Psoas muscle (tissue), 8 donors: Measurements from ENCODE around the gene UBE2M. TPM values are rescaled to one million over a fixed set of nuclear protein-coding genes. Genes with fewer than 3 reads are reported as not detected.

Experiments
- ATAC-seq, 4 donors: fragments of 200-7000 bp; cut with Tn5 transposase; one replicate each; pipeline ENCODE4 v1.9.1; 2020; ENCODE audit warnings: moderate library complexity in 3 of 4, mild to moderate bottlenecking in 2 of 4
- DNase-seq, 2 donors: peaks; one replicate each; pipeline ENCODE4 v3.0.0-alpha.2; 2020
- H3K27ac ChIP-seq: fragments of 200-600 bp; one replicate; pipeline ENCODE4 v1.8.0; 2022
- H3K27me3 ChIP-seq, 3 donors: fragments of 200-600 bp in 1 of 3; one replicate each; pipeline versions ENCODE4 v1.6.1 to v1.8.0; 2013 to 2022; ENCODE audit warnings: low read length in 2 of 3, mild to moderate bottlenecking in 2 of 3, moderate library complexity in 1 of 3; ENCODE audit not compliant: insufficient read depth in 3 of 3
- H3K36me3 ChIP-seq, 2 donors: fragments of 200-600 bp in 1 of 2; one replicate each; pipeline versions ENCODE4 v1.6.1 to v1.8.0; 2013 to 2022; ENCODE audit warnings: low read depth in 1 of 2, mild to moderate bottlenecking in 1 of 2, moderate library complexity in 1 of 2; ENCODE audit not compliant: insufficient read depth in 1 of 2
- H3K4me1 ChIP-seq: fragments of 200-600 bp; one replicate; pipeline ENCODE4 v1.8.0; 2022
- H3K4me3 ChIP-seq: fragments of 200-600 bp; one replicate; pipeline ENCODE4 v1.8.0; 2022; ENCODE audit warnings: mild to moderate bottlenecking
- H3K9me3 ChIP-seq: fragments of 200-600 bp; one replicate; pipeline ENCODE4 v1.8.0; 2022
- WGBS, 3 donors: extraction: QIAGEN DNeasy Blood & Tissue Kit; methylation state at CpG; one replicate each; pipeline versions ENCODE4 v1.1.6 to v1.1.7; 2013; 5-methylcytosine and 5-hydroxymethylcytosine counted together
- intact Hi-C, 2 donors: fragments of 100-400 bp; cut with DNase I; formaldehyde crosslinking; loops; one replicate each; pipeline versions ENCODE4 v1.11.0 to v1.14.2; 2022
- polyA plus RNA-seq, 3 donors: library from polyadenylated mRNA; stranded (reverse); fragments of 200-250 nt; gene quantifications; one replicate each; pipeline ENCODE4 v1.2.3, GENCODE V29; 2013
- total RNA-seq, 4 donors: library from RNA; stranded (reverse); fragmentation: NEBNext Ultra II Directional in 2 of 4; extraction: Animal tissue kit (Norgen Biotek cat#: 25700) in 2 of 4; gene quantifications; one replicate each; pipeline versions ENCODE4 v1.2.1 to v1.2.4, GENCODE V29; 2021 to 2023
- TF ChIP-seq, protein P1 (sequence below): fragments of 200-600 bp; IDR thresholded peaks from one replicate; pipeline ENCODE4 v1.8.0; 2022; ENCODE audit warnings: antibody characterized with exemption
- donor health status: healthy with polysubstance abuse.
- donor health status: DM: no; HTN: no; CAD: no; lungs with moderate emphysema.
- donor health status: Bipolar disorder and iron deficiency.
- donor health status: healthy.
- donor health status: DM: yes; HTN: yes; CAD: no.
- donor health status: DM: no; HTN: no; CAD: no.
- donor health status: DM: no; HTN: no; CAD: no.
- donor health status: DM: yes; HTN: yes; CAD: no.

The UBE2M gene
- total and polyA plus RNA-seq, 7 donors = 86.8 to 146 (median 144) TPM

DNA sequence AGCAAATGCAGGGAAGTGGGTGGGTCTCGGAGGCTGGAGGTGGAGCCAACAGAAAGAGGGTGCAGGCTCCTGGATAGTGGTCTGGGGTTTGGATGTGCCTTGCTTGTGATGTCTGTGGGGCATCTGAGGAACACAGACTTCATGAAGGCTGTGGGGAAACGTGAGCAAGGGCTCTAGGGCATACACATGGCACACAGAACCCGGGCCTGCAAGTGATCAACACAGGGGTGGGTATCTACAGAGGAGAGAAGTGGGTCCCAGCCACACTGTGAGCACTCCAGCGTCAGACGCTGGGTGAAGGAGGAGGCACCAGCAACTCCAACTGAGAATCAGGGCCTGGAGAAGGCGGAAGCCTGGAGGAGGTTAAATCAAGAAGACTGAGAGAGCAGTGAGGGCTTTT, 5.4 kb upstream of the UBE2M start:
- no peak overlapping the region for H3K4me3 ChIP-seq
- peaks cover 39% of the 10 kb centered on the region for H3K4me1 ChIP-seq
- WGBS, 3 donors = 65 to 73% (median 70%) methylated on average over 6 of the region's 6 CpGs
- no peak overlapping the region for H3K27ac ChIP-seq
- no peaks in the 10 kb centered on the region for H3K27me3 ChIP-seq
- DNase-seq (no peak), ATAC-seq (no peak)
- TF ChIP-seq, protein P1, sequence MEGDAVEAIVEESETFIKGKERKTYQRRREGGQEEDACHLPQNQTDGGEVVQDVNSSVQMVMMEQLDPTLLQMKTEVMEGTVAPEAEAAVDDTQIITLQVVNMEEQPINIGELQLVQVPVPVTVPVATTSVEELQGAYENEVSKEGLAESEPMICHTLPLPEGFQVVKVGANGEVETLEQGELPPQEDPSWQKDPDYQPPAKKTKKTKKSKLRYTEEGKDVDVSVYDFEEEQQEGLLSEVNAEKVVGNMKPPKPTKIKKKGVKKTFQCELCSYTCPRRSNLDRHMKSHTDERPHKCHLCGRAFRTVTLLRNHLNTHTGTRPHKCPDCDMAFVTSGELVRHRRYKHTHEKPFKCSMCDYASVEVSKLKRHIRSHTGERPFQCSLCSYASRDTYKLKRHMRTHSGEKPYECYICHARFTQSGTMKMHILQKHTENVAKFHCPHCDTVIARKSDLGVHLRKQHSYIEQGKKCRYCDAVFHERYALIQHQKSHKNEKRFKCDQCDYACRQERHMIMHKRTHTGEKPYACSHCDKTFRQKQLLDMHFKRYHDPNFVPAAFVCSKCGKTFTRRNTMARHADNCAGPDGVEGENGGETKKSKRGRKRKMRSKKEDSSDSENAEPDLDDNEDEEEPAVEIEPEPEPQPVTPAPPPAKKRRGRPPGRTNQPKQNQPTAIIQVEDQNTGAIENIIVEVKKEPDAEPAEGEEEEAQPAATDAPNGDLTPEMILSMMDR = no peak
- no peaks in the 10 kb centered on the region for H3K9me3 ChIP-seq
- intact Hi-C loops = no loop called here
- peaks cover 2 to 26% of the 10 kb centered on the region in 2 donors for H3K36me3 ChIP-seq

DNA sequence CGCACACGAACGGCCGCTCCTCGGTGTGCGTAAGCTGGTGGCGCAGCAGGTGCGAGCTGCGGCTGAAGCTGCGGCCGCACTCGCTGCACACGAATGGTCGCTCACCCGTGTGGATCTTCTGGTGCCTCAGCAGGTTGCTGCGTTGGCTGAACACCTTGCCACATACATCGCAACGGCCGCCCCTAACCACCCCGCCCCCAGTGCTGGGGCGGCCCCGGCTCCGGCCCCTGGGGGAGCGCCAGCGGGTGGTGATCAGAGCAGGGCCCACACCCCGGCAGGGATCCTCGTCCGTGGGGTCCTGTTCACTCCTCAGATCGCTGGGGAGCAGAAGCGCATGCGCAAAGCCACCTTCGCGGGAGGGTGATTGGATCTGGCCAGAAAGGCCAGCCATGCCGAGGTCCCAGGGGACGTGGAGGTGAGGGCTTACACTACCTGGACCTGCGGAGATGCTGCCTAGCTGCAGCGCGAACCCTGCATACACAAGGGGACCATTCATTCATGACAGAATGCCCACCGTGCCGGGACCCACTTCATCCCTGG, 4.7 kb upstream of the UBE2M start:
- Histone ChIP-seq H3K27me3 (no peaks in the 10 kb centered on the region), H3K36me3 (peaks cover 0 to 19% of the 10 kb centered on the region in 2 donors), H3K27ac (peak overlapping the region; percentile 64), H3K4me1 (peaks cover 39% of the 10 kb centered on the region), H3K9me3 (no peaks in the 10 kb centered on the region), H3K4me3 (peak overlapping the region; percentile 63)
- ATAC-seq = no peak
- intact Hi-C loops = no loop called here
- WGBS, 3 donors = 3 to 6% (median 4%) methylated on average over 30 to 40 of the region's 40 CpGs
- DNase-seq = peak in 1 of 2 donors; percentile 75
- TF ChIP-seq, protein P1 = no peak

DNA sequence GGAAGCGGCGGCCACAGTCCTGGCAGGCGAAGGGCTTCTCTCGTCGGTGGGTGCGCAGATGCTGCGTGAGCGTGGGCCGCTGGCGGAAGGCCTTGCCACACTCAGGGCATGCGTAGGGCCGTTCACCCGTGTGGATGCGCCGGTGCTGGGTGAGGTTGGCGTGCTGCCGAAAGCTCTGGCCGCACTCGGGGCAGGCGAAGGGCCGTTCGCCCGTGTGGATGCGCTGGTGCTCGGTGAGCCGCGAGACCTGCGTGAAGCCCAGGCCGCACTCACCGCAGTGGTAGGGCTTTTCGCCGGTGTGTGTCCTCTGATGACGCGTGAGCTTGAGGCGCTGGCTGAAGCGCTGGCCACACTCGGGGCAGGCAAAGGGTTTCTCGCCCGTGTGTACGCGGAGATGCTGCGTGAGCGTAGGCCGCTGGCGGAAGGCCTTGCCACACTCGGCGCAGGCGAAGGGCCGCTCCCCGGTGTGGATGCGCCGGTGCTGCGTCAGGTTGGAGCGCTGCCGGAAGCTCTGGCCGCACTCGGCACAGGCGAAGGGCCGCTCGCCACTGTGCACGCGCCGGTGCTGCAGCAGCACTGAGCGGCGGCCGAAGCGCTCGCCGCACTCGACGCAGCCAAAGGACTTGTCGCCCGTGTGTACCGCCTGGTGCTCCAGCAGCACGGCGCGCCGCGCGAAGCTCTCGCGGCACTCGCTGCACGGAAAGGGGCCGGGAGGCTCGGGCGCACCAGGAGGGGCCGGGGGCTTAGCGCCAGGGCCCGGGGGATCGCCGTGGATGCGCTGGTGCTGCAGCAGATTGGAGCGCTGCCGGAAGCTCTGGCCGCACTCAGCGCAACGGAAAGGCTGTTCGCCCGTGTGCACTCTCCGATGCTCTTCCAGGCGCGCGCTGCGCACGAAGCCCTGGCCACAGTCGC, 4.0 kb upstream of the UBE2M start:
- H3K27me3 ChIP-seq = no peaks in the 10 kb centered on the region
- DNase-seq = peak; percentile 57 to 80
- peak overlapping the region; percentile 63 for H3K4me3 ChIP-seq
- H3K27ac ChIP-seq = peak overlapping the region; percentile 64
- intact Hi-C loops = no loop called here
- ATAC-seq = peak in 3 of 4 donors; percentile 4 to 26 (median 18)
- no peaks in the 10 kb centered on the region for H3K9me3 ChIP-seq
- WGBS, 3 donors = 3 to 5% (median 4%) methylated on average over 91 to 107 of the region's 107 CpGs
- TF ChIP-seq, protein P1 = no peak
- H3K36me3 ChIP-seq = peaks cover 0 to 15% of the 10 kb centered on the region in 2 donors
- peaks cover 39% of the 10 kb centered on the region for H3K4me1 ChIP-seq

DNA sequence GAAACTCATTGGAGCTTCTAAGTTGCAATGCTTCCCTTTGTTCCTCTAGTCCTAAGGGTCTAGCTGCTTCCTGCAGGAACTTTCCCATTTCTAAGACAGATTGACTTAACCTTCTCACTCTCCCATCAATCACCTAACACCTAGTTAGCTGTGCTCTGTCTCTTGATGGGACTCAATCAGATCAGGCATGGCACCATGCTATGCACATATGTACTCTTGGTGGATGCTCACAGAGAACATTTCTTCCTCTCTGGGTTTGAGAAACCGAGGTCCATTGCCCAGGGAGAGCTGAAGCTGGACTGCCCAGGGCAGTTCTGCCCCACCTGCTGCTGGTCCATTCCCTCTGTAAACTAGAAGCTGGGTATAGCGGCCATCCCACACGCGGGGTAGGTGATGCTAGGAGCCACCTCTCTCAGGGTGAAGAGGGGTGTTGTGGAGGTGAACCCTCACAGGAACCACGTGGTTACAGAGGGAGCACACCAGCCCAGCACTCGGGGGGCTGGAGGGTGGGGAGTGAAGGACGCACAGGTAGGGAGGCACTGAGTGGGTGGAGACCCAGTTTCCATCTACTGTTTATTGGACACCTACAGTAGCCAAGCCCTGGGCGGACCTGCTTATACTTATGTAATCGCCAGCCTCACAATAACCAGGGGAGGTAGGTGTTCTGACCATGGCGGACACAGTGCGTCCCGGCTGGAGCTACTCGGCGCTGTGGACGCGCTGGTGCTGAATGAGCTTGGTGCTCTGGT, 3.1 kb upstream of the UBE2M start:
- Histone ChIP-seq H3K4me1 (peaks cover 42% of the 10 kb centered on the region), H3K27ac (peak overlapping the region; percentile 64), H3K27me3 (no peaks in the 10 kb centered on the region), H3K9me3 (no peaks in the 10 kb centered on the region), H3K36me3 (peaks cover 0 to 12% of the 10 kb centered on the region in 2 donors), H3K4me3 (peak overlapping the region; percentile 63)
- intact Hi-C loops = no loop called here
- TF ChIP-seq, protein P1 = no peak
- DNase-seq = peak in 1 of 2 donors; percentile 33
- no peak for ATAC-seq
- WGBS, 3 donors = 46 to 61% (median 46%) methylated on average over 16 of the region's 16 CpGs
